Measurements from ENCODE around the gene APOBEC3B. TPM values are rescaled to one million over a fixed set of nuclear protein-coding genes. Genes with fewer than 3 reads are reported as not detected.
A peak's percentile ranks its signal among the peaks of the same experiment; 100 is the strongest.

APOBEC3B gene
- total RNA-seq, 1 donor from 2014 or later = not detected

GRCh38 chr22:38966942-38967341 lies 15.2 kb upstream of the APOBEC3B start:
- DNase-seq = no peak
- no peak overlapping the region for H3K27ac Mint-ChIP-seq (ENCODE audit: unreplicated experiment)
- no peak for TF ChIP-seq CTCF (IDR thresholded peaks at IDR 0.05; ENCODE audit: partially characterized antibody, unreplicated experiment)
- peaks cover 6% of the 10 kb centered on the region for H3K9me3 Mint-ChIP-seq (ENCODE audit: unreplicated experiment)
- peaks cover 5% of the 10 kb centered on the region for H3K4me1 Mint-ChIP-seq (ENCODE audit: low read depth, unreplicated experiment)
- no peak overlapping the region for H3K4me3 Mint-ChIP-seq (ENCODE audit: unreplicated experiment)
- H3K36me3 Mint-ChIP-seq (ENCODE audit: unreplicated experiment) = no peaks in the 10 kb centered on the region
- peaks cover 12% of the 10 kb centered on the region for H3K27me3 Mint-ChIP-seq (ENCODE audit: unreplicated experiment)

- Mint-ChIP-seq H3K27ac (ENCODE audit: unreplicated experiment) (no peak overlapping the region), H3K4me3 (ENCODE audit: unreplicated experiment) (no peak overlapping the region), H3K4me1 (ENCODE audit: low read depth, unreplicated experiment) (peaks cover 5% of the 10 kb centered on the region), H3K36me3 (ENCODE audit: unreplicated experiment) (no peaks in the 10 kb centered on the region), H3K9me3 (ENCODE audit: unreplicated experiment) (peaks cover 6% of the 10 kb centered on the region), H3K27me3 (ENCODE audit: unreplicated experiment) (peaks cover 12% of the 10 kb centered on the region)
- no peak for TF ChIP-seq CTCF (IDR thresholded peaks at IDR 0.05; ENCODE audit: partially characterized antibody, unreplicated experiment)
- DNase-seq = no peak
Observed at GRCh38 chr22:38967451-38968450, 14.4 kb upstream of the APOBEC3B start.

GRCh38 chr22:38968801-38969200 lies 13.3 kb upstream of the APOBEC3B start:
- no peak overlapping the region for H3K27ac Mint-ChIP-seq (ENCODE audit: unreplicated experiment)
- peaks cover 6% of the 10 kb centered on the region for H3K9me3 Mint-ChIP-seq (ENCODE audit: unreplicated experiment)
- no peaks in the 10 kb centered on the region for H3K36me3 Mint-ChIP-seq (ENCODE audit: unreplicated experiment)
- H3K4me3 Mint-ChIP-seq (ENCODE audit: unreplicated experiment) = no peak overlapping the region
- peaks cover 1% of the 10 kb centered on the region for H3K4me1 Mint-ChIP-seq (ENCODE audit: low read depth, unreplicated experiment)
- TF ChIP-seq CTCF (IDR thresholded peaks at IDR 0.05; ENCODE audit: partially characterized antibody, unreplicated experiment) = no peak
- no peak for DNase-seq
- H3K27me3 Mint-ChIP-seq (ENCODE audit: unreplicated experiment) = peaks cover 12% of the 10 kb centered on the region

GRCh38 chr22:38970551-38970950 lies 11.6 kb upstream of the APOBEC3B start:
- H3K36me3 Mint-ChIP-seq (ENCODE audit: unreplicated experiment) = no peaks in the 10 kb centered on the region
- no peaks in the 10 kb centered on the region for H3K4me1 Mint-ChIP-seq (ENCODE audit: low read depth, unreplicated experiment)
- no peak for TF ChIP-seq CTCF (IDR thresholded peaks at IDR 0.05; ENCODE audit: partially characterized antibody, unreplicated experiment)
- no peak overlapping the region for H3K4me3 Mint-ChIP-seq (ENCODE audit: unreplicated experiment)
- H3K27me3 Mint-ChIP-seq (ENCODE audit: unreplicated experiment) = peaks cover 12% of the 10 kb centered on the region
- peaks cover 4% of the 10 kb centered on the region for H3K9me3 Mint-ChIP-seq (ENCODE audit: unreplicated experiment)
- peak overlapping the region; percentile 17 for H3K27ac Mint-ChIP-seq (ENCODE audit: unreplicated experiment)
- DNase-seq = no peak

- TF ChIP-seq CTCF (IDR thresholded peaks at IDR 0.05; ENCODE audit: partially characterized antibody, unreplicated experiment) = no peak
- peaks cover 12% of the 10 kb centered on the region for H3K27me3 Mint-ChIP-seq (ENCODE audit: unreplicated experiment)
- peaks cover 4% of the 10 kb centered on the region for H3K9me3 Mint-ChIP-seq (ENCODE audit: unreplicated experiment)
- H3K4me1 Mint-ChIP-seq (ENCODE audit: low read depth, unreplicated experiment) = no peaks in the 10 kb centered on the region
- H3K27ac Mint-ChIP-seq (ENCODE audit: unreplicated experiment) = no peak overlapping the region
- no peak overlapping the region for H3K4me3 Mint-ChIP-seq (ENCODE audit: unreplicated experiment)
- no peaks in the 10 kb centered on the region for H3K36me3 Mint-ChIP-seq (ENCODE audit: unreplicated experiment)
- DNase-seq = no peak
Observed at GRCh38 chr22:38971202-38971601, 10.9 kb upstream of the APOBEC3B start.

Data from glutamatergic neuron (in vitro differentiated cells).